ENCODE measurements around the gene PEAK3.

- TF ChIP-seq CHD2 (IDR thresholded peaks at IDR 0.05; ENCODE audit: low read length, partially characterized antibody) (no peak), CTCF (IDR thresholded peaks at IDR 0.05) (no peak), RAD21 (IDR thresholded peaks at IDR 0.05; ENCODE audit: low read length) (no peak)
These were observed 29.7 kb downstream of the PEAK3 start for GRCh38 chr19:2252055-2252796.

All from SK-N-SH (cell line).